HG03175 (cell line): Measurements from ENCODE around the gene CACNA2D2.

Experiments used
- ATAC-seq: cut with Tn5 transposase; IDR thresholded peaks from one replicate; pipeline ENCODE4 v1.9.1; 2021; ENCODE audit warnings: mild to moderate bottlenecking, moderate library complexity; ENCODE audit not compliant: unreplicated experiment

The CACNA2D2 gene

DNA sequence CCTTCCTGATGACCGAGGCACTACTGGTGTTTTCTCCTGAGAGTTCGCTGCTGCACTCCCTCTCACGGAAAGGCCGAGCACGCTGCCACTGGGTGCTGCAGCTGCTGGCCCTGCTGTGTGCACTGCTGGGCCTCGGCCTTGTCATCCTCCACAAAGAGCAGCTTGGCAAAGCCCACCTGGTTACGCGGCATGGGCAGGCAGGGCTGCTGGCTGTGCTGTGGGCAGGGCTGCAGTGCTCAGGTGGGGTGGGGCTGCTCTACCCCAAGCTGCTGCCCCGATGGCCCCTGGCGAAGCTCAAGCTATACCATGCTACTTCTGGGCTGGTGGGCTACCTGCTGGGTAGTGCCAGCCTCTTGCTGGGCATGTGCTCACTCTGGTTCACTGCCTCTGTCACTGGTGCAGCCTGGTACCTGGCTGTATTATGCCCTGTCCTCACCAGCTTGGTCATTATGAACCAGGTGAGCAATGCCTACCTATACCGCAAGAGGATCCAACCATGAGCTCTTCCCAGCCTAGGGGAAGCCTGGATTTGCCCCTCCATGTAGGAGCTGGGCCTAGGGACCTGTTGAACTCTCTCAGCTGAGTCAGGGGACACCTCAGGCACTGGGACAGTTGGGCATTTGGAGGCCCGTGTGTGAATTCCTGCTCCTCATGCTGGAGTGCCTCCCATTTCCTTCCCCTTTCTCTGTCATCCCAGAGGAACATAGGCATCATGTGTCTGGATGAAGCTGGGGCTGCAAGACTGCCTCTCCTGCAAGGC, 150.0 kb downstream of the CACNA2D2 start:
- no peak for ATAC-seq

GRCh38 chr3:50352781-50353180, 150.7 kb downstream of the CACNA2D2 start:
- ATAC-seq, result no peak

GRCh38 chr3:50351323-50351697, 152.1 kb downstream of the CACNA2D2 start:
- ATAC-seq, result no peak

DNA sequence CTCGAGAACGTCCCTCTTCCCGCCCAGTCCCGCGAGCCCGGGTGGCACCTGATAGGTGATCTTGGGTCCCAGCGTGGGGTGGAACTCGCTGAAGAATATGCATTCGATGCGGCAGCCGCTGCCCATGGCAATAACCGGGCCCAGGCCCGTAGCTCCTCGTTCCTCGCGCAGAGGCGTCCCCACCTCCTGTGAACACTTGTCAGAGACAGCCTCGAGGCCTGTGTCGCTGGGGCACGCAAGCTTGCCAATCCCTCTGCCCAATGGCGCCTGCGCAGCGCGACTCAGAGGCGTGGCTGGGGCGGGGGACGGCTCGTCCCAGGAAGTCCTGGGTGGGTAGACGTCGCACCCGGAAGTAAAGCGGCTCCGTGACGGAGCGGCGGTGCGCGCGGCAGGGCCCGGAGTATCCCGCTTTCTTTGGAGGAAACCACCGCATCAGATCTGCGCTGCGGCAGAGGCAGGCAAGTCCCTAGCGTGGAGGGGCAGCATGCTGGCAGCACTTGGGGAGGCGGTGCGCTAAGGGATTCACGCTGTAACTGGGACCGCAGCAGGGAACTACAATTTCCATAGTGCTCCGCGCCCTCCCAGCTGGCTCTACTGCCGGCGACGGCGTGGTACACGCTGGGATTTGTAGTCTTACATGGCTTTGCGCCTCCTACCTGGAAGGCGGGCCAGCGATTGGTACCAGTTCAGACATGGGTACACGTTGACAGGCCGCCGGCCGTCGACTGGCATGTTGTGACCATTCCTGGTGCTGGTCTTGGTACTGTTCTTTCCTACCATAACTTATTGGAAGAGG, 152.7 kb downstream of the CACNA2D2 start, which contains the start of the genes CYB561D2 and NPRL2:
TSS of gene CYB561D2 (plus strand) at position 336 of the 796 bp plus-strand sequence. CDS start 572 bp downstream, outside the sequence.
TSS of gene NPRL2 (minus strand) at position 249 of the 796 bp plus-strand sequence. CDS start at position 126, 123 bp downstream.
- peak; percentile 85 for ATAC-seq

GRCh38 chr3:50350213-50350526, 153.3 kb downstream of the CACNA2D2 start:
- no peak for ATAC-seq

GRCh38 chr3:50347187-50347813, 156.1 kb downstream of the CACNA2D2 start:
- no peak for ATAC-seq

GRCh38 chr3:50345586-50346234, 157.7 kb downstream of the CACNA2D2 start, which contains the start of gene ZMYND10:
TSS of gene ZMYND10 (minus strand) at chr3:50345732. CDS start at chr3:50345579, 153 bp downstream.
- peak; percentile 30 for ATAC-seq

GRCh38 chr3:50345008-50345407, 158.4 kb downstream of the CACNA2D2 start:
- no peak for ATAC-seq

GRCh38 chr3:50342813-50343633, 160.4 kb downstream of the CACNA2D2 start:
- ATAC-seq, result no peak

GRCh38 chr3:50341996-50342650, 161.3 kb downstream of the CACNA2D2 start:
- ATAC-seq, result no peak

DNA sequence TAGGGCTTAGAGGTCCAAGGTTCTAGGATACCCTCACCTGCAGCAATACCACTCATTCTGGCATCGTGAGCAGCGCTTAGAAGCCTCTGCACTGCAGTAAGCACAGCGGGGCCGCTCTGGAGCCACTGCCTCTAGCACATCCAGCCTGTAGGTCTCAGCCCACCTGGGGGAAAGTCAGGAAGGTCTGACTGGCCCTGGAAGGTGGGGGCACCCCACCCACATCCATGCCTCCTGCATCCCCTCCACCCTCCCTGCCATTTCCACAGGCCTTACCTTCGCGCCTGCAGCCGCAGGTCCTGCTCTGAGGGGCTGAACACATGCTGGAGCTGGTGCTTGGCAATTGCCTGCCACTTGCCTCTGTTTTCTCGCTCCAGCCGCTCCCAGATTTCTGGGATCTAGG, 161.9 kb downstream of the CACNA2D2 start:
- ATAC-seq, result no peak

GRCh38 chr3:50340448-50341329, 162.7 kb downstream of the CACNA2D2 start, which contains the start of gene RASSF1:
TSS of gene RASSF1 (minus strand) at chr3:50340836. CDS start at chr3:50340805, 31 bp downstream.
- peak; percentile 23 for ATAC-seq

DNA sequence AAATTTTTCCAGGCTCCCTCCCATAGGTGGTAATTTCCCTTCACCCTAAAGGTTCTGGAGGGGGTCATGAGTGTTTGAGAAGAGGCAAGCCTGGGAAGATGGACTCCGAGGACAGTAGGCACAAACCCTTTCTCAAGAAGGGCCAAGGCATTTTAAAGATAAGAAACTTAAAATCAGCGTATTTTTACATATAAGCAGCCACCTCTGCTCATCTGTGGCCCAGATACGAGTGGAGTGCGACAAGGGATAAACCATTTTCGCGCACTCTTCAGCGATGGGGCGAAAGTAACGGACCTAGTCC, 163.3 kb downstream of the CACNA2D2 start:
- ATAC-seq, result no peak

- ATAC-seq, result no peak
Observed at GRCh38 chr3:50339485-50340146, 163.8 kb downstream of the CACNA2D2 start.

- no peak for ATAC-seq
Observed at GRCh38 chr3:50338965-50339364, 164.5 kb downstream of the CACNA2D2 start.

GRCh38 chr3:50337175-50337861, 166.1 kb downstream of the CACNA2D2 start:
- peak; percentile 72 for ATAC-seq

DNA sequence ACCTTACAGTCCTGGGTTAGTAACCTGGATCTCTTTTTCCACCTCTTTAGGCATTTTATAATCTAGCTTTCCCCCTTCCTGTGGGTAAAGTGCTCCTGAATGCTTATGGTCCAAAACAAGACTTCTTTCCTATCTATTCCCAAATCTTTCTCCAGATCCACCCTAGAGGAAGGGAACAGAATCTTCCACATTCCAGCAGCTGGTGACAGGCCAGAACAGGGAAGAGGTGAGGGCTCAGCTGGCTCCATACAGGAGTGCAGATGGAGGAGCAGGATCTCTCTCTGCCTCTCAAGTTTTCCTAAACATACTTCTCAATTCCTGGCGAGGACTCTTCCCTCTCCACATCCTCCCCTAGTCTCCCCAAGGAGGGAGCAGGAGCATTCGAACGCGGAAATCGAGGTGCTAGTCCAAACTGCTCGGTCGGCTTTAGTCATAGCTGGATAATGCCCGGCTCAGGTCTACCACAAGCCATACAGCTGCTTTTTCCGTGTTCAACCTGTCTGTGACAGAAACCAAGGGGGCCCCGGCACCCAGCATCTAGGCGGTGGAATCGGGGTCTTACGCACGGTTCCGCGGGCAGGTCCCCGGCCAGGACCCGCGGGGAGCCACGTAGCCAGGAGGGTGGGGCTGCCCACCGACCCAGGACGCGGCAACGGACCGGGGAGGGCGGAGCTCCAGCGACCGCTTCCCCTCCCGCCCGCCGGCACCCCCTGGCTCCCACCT, 166.8 kb downstream of the CACNA2D2 start:
- peak; percentile 30 for ATAC-seq
